ENCODE measurements around the gene SMIM36. TPM values are rescaled to one million over a fixed set of nuclear protein-coding genes. Genes with fewer than 3 reads are reported as not detected.
"Not testable (repeated sequence)": the region's sequence is repeated elsewhere in the genome, so short reads cannot be mapped to it uniquely, and the experiment has no call there.

SMIM36 gene
- total and polyA plus RNA-seq, 5 experiments from 2014 or later = 0.05 TPM; not detected in 4

GRCh38 chr17:55433629-55434422, 77.4 kb downstream of the SMIM36 start:
- no peak overlapping the region for H3K4me3 Mint-ChIP-seq
- H3K27me3 Mint-ChIP-seq = peaks cover 2 to 12% (median 6%) of the 10 kb centered on the region in 5 donors
- ATAC-seq (no peak), DNase-seq (no peak)
- no peaks in the 10 kb centered on the region for H3K9me3 Mint-ChIP-seq
- no peak overlapping the region for H3K27ac Mint-ChIP-seq
- H3K36me3 Mint-ChIP-seq = no peaks in the 10 kb centered on the region
- POLR2A ChIA-PET = no interaction called here
- H3K4me1 Mint-ChIP-seq = peaks cover 13 to 40% (median 17%) of the 10 kb centered on the region in 4 donors

DNA sequence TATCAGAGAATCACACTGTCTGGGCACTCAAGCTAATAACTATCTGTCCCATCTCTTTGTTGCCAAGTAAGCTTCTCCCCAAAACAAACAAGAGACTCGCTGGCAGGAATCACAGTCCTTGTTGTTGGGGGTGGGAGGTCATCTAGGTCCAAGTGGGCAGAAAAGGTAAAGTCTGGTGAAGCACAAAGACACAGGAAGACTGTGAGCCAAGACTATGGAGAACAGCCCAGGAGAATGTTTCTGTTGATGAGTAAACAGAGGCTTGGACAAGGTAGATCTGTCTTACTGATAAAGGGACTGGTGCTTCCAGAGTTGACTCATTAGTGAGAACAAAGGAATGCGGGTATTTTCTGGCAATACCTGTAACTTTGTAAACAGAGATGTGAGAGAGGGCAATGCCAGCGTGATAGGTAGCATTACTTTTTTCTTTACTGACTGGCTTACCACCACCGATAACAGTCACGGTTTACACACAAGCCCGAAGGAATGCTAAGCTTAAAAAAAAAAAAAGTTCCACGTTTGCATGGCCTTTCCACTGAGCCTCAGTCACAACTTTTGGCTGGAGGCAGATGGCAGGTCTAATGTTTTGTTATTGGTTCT, 78.1 kb downstream of the SMIM36 start:
- Mint-ChIP-seq H3K4me1 (peaks cover 13 to 38% (median 17%) of the 10 kb centered on the region in 4 donors), H3K9me3 (no peaks in the 10 kb centered on the region), H3K27ac (peak overlapping the region in 2 of 10 donors; percentile 11 to 53), H3K36me3 (no peaks in the 10 kb centered on the region), H3K4me3 (no peak overlapping the region), H3K27me3 (peaks cover 2 to 9% (median 6%) of the 10 kb centered on the region in 5 donors)
- POLR2A ChIA-PET = no interaction called here
- ATAC-seq (no peak), DNase-seq (no peak)

- H3K4me1 Mint-ChIP-seq = peaks cover 10 to 32% (median 16%) of the 10 kb centered on the region in 4 donors
- peak overlapping the region in 1 of 10 donors; percentile 40 for H3K4me3 Mint-ChIP-seq
- H3K27ac Mint-ChIP-seq = peak overlapping the region in 3 of 10 donors; percentile 4 to 61 (median 12)
- no peaks in the 10 kb centered on the region for H3K9me3 Mint-ChIP-seq
- POLR2A ChIA-PET = no interaction called here
- peaks cover 0 to 8% (median 6%) of the 10 kb centered on the region in 5 donors for H3K27me3 Mint-ChIP-seq
- no peak for DNase-seq
- ATAC-seq = peak in 1 of 2 donors; percentile 50
- H3K36me3 Mint-ChIP-seq = no peaks in the 10 kb centered on the region
Measured at GRCh38 chr17:55432358-55433028, 78.8 kb downstream of the SMIM36 start.

- H3K27me3 Mint-ChIP-seq, DNase-seq, ATAC-seq, POLR2A ChIA-PET, H3K36me3 Mint-ChIP-seq, H3K9me3 Mint-ChIP-seq, H3K27ac Mint-ChIP-seq, H3K4me3 Mint-ChIP-seq: not testable (repeated sequence)
- H3K4me1 Mint-ChIP-seq = peaks cover 8 to 26% (median 15%) of the 10 kb centered on the region in 4 donors
Measured at GRCh38 chr17:55431914-55432313, 79.3 kb downstream of the SMIM36 start.

- POLR2A ChIA-PET = no interaction called here
- DNase-seq = no peak
Measured at GRCh38 chr17:55430541-55431288, 80.5 kb downstream of the SMIM36 start.

DNA sequence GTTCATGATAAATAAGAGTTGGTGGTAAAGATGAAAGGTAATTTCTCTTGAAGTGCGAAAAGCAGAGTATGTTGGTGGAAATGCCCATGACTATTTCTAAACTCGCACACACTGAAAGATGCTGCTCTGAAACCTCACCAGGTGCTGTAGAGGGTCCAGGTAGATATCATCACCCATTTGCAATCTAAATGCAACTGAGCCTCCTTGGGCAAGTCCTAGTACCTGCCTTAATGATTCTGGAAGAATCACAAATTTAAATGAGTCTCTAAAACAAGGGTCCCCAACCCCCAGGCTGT, 83.7 kb downstream of the SMIM36 start:
- H3K27ac Mint-ChIP-seq = no peak overlapping the region
- POLR2A ChIA-PET = no interaction called here

More at GRCh38 chr17:55430541-55431288, 80.5 kb downstream of the SMIM36 start:
- Mint-ChIP-seq H3K27ac (peak overlapping the region in 1 of 10 donors; percentile 3), H3K27me3 (peaks cover 2 to 9% (median 5%) of the 10 kb centered on the region in 5 donors), H3K4me3 (no peak overlapping the region), H3K36me3 (no peaks in the 10 kb centered on the region), H3K4me1 (peaks cover 8 to 20% (median 14%) of the 10 kb centered on the region in 4 donors), H3K9me3 (no peaks in the 10 kb centered on the region)
- no peak for ATAC-seq

DNA sequence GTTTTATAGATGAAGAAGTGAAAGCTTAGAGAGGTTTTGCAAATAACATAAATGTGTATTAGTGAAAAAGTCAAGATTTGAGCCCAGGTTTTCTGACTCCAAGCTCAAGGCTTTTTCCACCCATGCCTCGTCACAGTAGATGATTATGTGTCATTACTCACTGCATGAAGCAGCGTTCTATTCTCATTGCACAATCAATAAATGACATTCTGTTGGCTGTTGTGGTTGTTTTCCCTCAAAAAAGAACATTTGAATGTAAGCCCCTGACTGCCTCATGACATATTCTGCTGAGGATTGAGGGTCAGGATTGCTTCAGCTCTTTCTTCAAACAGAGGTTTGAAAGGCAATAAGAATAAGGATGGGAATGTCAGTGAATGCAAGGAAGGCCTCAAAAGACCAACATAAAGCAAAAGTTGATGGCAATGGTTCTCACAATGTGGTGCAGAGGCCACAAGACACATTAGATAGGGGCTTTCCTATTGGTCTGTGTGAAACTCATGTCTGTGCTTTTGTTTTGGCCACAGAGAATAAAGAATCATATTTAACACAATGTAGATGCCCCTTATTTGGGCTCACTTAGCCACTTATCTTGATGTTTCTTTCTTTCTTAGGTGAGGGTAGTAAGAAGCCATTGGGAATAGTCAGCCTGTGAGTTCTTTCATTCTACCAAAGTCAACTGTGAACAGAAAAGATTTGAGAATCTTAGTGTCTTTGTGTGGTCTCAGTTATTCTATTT, 84.2 kb downstream of the SMIM36 start:
- Mint-ChIP-seq H3K9me3 (no peaks in the 10 kb centered on the region), H3K27ac (no peak overlapping the region), H3K4me1 (peaks cover 4 to 10% (median 6%) of the 10 kb centered on the region in 4 donors), H3K4me3 (no peak overlapping the region), H3K36me3 (no peaks in the 10 kb centered on the region), H3K27me3 (peaks cover 12 to 26% (median 14%) of the 10 kb centered on the region in 5 donors)
- no peak for ATAC-seq
- no peak for DNase-seq
- POLR2A ChIA-PET = no interaction called here

More for the DNA sequence above, 83.7 kb downstream of the SMIM36 start:
- Mint-ChIP-seq H3K4me3 (no peak overlapping the region), H3K4me1 (peaks cover 3 to 15% (median 8%) of the 10 kb centered on the region in 4 donors), H3K36me3 (no peaks in the 10 kb centered on the region), H3K9me3 (no peaks in the 10 kb centered on the region), H3K27me3 (peaks cover 12 to 26% (median 14%) of the 10 kb centered on the region in 5 donors)
- DNase-seq (no peak), ATAC-seq (no peak)

DNA sequence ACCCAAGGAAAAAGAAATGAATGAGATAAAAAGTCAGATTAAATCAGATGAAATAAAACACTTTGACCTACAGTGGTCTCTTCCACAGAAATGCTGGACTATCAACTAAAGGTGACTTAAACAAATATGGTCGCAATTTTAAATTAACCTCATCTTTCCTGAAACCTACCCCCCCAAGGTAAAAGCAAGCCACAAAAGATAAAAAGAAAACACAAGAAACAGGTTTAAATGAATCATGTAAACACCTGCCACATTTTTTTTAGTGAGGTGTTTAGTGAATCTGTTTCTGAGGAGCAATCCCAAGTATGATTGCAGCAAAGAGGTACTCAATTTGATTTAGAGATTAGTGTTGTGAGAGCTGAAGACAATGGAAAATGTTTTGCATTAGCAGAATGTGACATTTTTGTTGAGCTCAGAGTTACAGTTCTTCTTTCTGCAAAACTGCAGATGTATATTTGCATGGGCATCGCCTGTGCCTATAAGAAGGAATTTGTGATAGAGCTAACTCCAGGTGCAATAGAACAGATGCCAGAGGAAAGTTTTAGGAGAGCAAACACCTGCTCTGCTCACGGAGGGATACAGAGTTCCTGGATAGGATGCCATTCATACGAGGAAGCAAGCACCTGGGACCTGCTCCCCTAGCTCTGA, 86.2 kb downstream of the SMIM36 start:
- H3K36me3 Mint-ChIP-seq = no peaks in the 10 kb centered on the region
- DNase-seq (no peak), ATAC-seq (no peak)
- no peaks in the 10 kb centered on the region for H3K9me3 Mint-ChIP-seq
- POLR2A ChIA-PET = no interaction called here
- H3K27me3 Mint-ChIP-seq = peaks cover 12 to 26% (median 14%) of the 10 kb centered on the region in 5 donors
- no peak overlapping the region for H3K27ac Mint-ChIP-seq
- no peak overlapping the region for H3K4me3 Mint-ChIP-seq
- H3K4me1 Mint-ChIP-seq = peaks cover 6 to 19% (median 8%) of the 10 kb centered on the region in 4 donors

DNA sequence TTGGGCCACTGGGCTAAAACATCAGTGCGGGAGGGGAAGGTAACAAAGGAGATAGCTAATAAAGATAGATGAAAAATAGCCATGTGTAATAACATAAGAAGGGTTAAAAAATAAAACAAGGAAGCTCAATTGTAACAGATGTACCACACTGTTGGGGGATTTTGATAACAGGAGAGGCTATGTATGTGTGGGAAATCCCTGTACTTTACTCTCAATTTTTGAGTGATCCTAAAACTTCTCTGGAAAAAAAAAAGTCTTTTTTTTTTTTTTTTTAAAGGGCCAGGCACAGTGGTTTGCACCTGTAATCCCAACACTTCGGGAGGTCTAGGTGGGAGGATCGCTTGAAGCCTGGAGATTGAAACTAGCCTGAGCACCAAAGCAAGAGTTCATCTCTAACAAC, 87.7 kb downstream of the SMIM36 start:
- POLR2A ChIA-PET = no interaction called here

GRCh38 chr17:55422828-55423164, 88.5 kb downstream of the SMIM36 start:
- POLR2A ChIA-PET, H3K36me3 Mint-ChIP-seq, H3K9me3 Mint-ChIP-seq, ATAC-seq, DNase-seq: not testable (repeated sequence)
- H3K4me1 Mint-ChIP-seq = peaks cover 21 to 41% (median 27%) of the 10 kb centered on the region in 4 donors
- H3K27ac Mint-ChIP-seq = peak overlapping the region in 3 of 10 donors; percentile 45 to 63 (median 53)
- H3K4me3 Mint-ChIP-seq = peak overlapping the region in 7 of 10 donors; percentile 7 to 85 (median 43)
- H3K27me3 Mint-ChIP-seq = peaks cover 12 to 26% (median 14%) of the 10 kb centered on the region in 5 donors

More for the DNA sequence above, 87.7 kb downstream of the SMIM36 start:
- H3K9me3 Mint-ChIP-seq = no peaks in the 10 kb centered on the region
- no peaks in the 10 kb centered on the region for H3K36me3 Mint-ChIP-seq
- ATAC-seq = no peak
- peaks cover 12 to 26% (median 14%) of the 10 kb centered on the region in 5 donors for H3K27me3 Mint-ChIP-seq
- H3K4me3 Mint-ChIP-seq = peak overlapping the region in 4 of 10 donors; percentile 6 to 85 (median 49)
- H3K4me1 Mint-ChIP-seq = peaks cover 17 to 34% (median 22%) of the 10 kb centered on the region in 4 donors
- no peak overlapping the region for H3K27ac Mint-ChIP-seq
- DNase-seq = no peak

- peaks cover 29 to 56% (median 41%) of the 10 kb centered on the region in 4 donors for H3K4me1 Mint-ChIP-seq
- POLR2A ChIA-PET = interaction anchor here (1.0 kb wide), 1 partner anchor 61 kb away, joined by 4 read pairs; no protein-coding TSS in a partner anchor
Measured at GRCh38 chr17:55421179-55421934, 89.9 kb downstream of the SMIM36 start, which contains the start of gene MMD. Gene MMD (minus strand): TSS chr17:55421835. CDS start chr17:55421695, 140 bp downstream.

More at GRCh38 chr17:55421179-55421934, 89.9 kb downstream of the SMIM36 start, which contains the start of gene MMD:
- Mint-ChIP-seq H3K27me3 (peaks cover 12 to 26% (median 14%) of the 10 kb centered on the region in 5 donors), H3K4me3 (peak within 1 kb of the TSS; percentile 88 to 95 (median 90)), H3K9me3 (no peaks in the 10 kb centered on the region), H3K27ac (peak within 1 kb of the TSS; percentile 82 to 98 (median 96)), H3K36me3 (no peaks in the 10 kb centered on the region)
- ATAC-seq (peak; percentile 2 to 12), DNase-seq (peak in 7 of 10 donors; percentile 1 to 64 (median 13))

Data from naive thymus-derived CD8-positive, alpha-beta T cell (primary cell).